Stimulated activated naive B cell treated with anti-CD40 and anti-IgM and Interleukin-4, amounts not matched to agents 10 μg/mL and 1 μg/mL and 100 μg/mL, for 72 hours (primary cell): Measurements from ENCODE around the gene FUT7.
"Not testable (repeated sequence)": the region's sequence is repeated elsewhere in the genome, so short reads cannot be mapped to it uniquely, and the experiment has no call there.

Source experiments
- ATAC-seq, 2 donors: fragments of 150-1000 bp; cut with Tn5 transposase; replicated peaks; 2 replicates each; pipeline ENCODE4 v1.10.0; 2021; ENCODE audit warnings: moderate library complexity in 1 of 2
- DNase-seq: peaks from one replicate; pipeline ENCODE4 v3.0.0; 2021
- H3K27ac Mint-ChIP-seq: one replicate; pipeline ENCODE4 v1.8.0; 2022; ENCODE audit warnings: mild to moderate bottlenecking, mixed read lengths
- H3K27me3 Mint-ChIP-seq, 2 donors: one replicate each; pipeline ENCODE4 v1.8.0; 2022; ENCODE audit warnings: mixed read lengths in 2 of 2
- H3K36me3 Mint-ChIP-seq, 2 donors: one replicate each; pipeline ENCODE4 v1.8.0; 2022; ENCODE audit warnings: mixed read lengths in 2 of 2, mild to moderate bottlenecking in 1 of 2
- H3K4me1 Mint-ChIP-seq, 2 donors: one replicate each; pipeline ENCODE4 v1.8.0; 2022; ENCODE audit warnings: mixed read lengths in 2 of 2, mild to moderate bottlenecking in 1 of 2
- H3K4me3 Mint-ChIP-seq, 2 donors: one replicate each; pipeline ENCODE4 v1.8.0; 2022; ENCODE audit warnings: mild to moderate bottlenecking in 2 of 2, mixed read lengths in 2 of 2, moderate library complexity in 1 of 2
- H3K9me3 Mint-ChIP-seq, 2 donors: one replicate each; pipeline ENCODE4 v1.8.0; 2022; ENCODE audit warnings: mixed read lengths in 2 of 2, mild to moderate bottlenecking in 1 of 2

Gene FUT7

DNA sequence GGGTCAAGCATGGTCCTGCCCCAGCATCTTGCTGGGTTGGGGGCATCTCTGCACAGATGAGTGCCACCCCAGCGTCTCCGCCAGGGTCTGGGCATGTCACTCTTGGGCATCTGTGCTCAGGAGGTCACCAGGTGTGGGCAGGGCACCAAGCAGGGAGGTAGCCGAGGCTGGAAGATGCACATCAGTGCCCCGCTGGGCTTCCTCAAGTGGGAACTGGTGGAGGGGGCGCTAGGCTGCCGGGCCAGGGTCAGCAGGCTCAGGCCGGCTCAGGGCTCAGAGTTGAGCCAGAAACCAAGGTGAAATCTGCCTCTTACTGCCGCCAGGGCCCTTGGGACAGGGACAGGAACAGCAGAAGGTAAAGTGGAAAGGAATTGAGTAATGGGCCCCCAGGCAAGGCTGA is 4.0 kb upstream of the FUT7 start:
- Mint-ChIP-seq H3K9me3 (no peaks in the 10 kb centered on the region), H3K4me3 (no peak overlapping the region), H3K27me3 (peaks cover 5 to 24% of the 10 kb centered on the region in 2 donors), H3K36me3 (no peaks in the 10 kb centered on the region), H3K4me1 (peaks cover 28 to 44% of the 10 kb centered on the region in 2 donors), H3K27ac (no peak overlapping the region)
- ATAC-seq: no peak
- DNase-seq: no peak

DNA sequence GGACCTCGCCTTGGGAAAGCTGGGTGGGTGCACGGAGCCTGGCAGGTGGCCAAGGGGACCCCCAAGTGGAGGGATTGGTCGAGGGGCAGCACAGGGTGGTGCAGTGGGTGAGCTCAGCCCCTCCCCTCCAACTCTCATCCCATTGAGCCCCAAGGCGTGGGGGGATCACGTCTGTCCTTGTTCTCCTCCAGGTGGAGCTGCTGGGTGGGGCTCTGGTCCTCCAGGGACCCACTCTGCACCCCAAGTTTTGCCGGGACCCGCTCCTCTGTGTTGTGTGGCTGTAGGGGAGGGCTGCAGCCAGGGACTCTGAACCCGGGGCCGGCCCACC is 3.6 kb upstream of the FUT7 start:
- H3K4me1 Mint-ChIP-seq: peaks cover 32 to 49% of the 10 kb centered on the region in 2 donors
- ATAC-seq (no peak), DNase-seq (no peak)
- H3K27ac Mint-ChIP-seq: peak overlapping the region; percentile 94
- H3K27me3 Mint-ChIP-seq: peaks cover 5 to 20% of the 10 kb centered on the region in 2 donors
- H3K4me3 Mint-ChIP-seq: peak overlapping the region; percentile 73 to 75
- no peaks in the 10 kb centered on the region for H3K9me3 Mint-ChIP-seq
- H3K36me3 Mint-ChIP-seq: peaks cover 0 to 3% of the 10 kb centered on the region in 2 donors

DNA sequence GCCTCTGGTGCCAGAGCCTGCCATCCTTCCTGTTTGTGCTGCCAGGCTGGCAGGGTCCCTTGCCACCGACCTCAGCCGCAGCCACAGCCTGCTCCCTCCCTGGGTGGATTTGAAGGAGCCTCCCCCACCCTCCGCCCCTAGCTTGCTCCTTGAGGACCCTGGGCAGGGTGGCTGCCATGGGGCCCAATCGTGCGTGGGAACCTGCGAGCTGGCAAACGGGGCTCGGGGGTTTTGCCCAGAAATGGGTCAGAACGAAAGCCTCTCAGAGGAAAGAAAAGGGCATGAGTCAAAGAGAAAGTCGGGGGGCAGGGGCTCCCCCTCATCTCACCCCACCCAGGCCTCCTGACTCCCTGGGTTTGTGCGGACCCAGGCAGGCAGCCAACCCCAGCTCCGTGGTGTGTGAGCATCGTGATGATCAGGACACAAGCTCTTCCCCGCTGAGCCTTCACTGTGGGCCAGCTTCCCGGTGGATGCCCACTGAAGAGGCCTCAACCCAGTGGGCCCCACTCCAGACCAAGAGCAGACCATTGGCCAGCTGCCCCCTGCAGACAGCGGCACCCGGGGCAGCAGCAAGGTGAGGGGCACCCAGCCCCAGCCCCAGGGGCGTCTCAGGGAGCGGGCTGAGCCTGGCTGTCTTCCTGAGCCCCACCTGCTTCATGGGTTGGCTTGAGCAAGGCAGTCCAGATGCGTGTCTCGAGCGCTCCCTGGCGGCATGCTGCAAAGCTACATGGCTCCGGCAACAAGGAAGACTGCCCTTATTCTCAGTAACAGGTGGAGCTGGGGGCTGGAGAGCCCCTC is 3.0 kb upstream of the FUT7 start:
- DNase-seq (peak; percentile 82), ATAC-seq (peak; percentile 79)
- H3K27me3 Mint-ChIP-seq: peaks cover 0 to 16% of the 10 kb centered on the region in 2 donors
- peak overlapping the region; percentile 73 to 75 for H3K4me3 Mint-ChIP-seq
- H3K4me1 Mint-ChIP-seq: peaks cover 36 to 54% of the 10 kb centered on the region in 2 donors
- H3K27ac Mint-ChIP-seq: peak overlapping the region; percentile 94
- H3K9me3 Mint-ChIP-seq: no peaks in the 10 kb centered on the region
- peaks cover 0 to 3% of the 10 kb centered on the region in 2 donors for H3K36me3 Mint-ChIP-seq

GRCh38 chr9:137034039-137034708 is 2.3 kb upstream of the FUT7 start:
- peak overlapping the region; percentile 73 to 75 for H3K4me3 Mint-ChIP-seq
- no peaks in the 10 kb centered on the region for H3K9me3 Mint-ChIP-seq
- peaks cover 0 to 12% of the 10 kb centered on the region in 2 donors for H3K27me3 Mint-ChIP-seq
- DNase-seq (no peak), ATAC-seq (peak in 1 of 2 donors; percentile 3)
- H3K36me3 Mint-ChIP-seq: peaks cover 0 to 3% of the 10 kb centered on the region in 2 donors
- peaks cover 42 to 62% of the 10 kb centered on the region in 2 donors for H3K4me1 Mint-ChIP-seq
- peak overlapping the region; percentile 94 for H3K27ac Mint-ChIP-seq

DNA sequence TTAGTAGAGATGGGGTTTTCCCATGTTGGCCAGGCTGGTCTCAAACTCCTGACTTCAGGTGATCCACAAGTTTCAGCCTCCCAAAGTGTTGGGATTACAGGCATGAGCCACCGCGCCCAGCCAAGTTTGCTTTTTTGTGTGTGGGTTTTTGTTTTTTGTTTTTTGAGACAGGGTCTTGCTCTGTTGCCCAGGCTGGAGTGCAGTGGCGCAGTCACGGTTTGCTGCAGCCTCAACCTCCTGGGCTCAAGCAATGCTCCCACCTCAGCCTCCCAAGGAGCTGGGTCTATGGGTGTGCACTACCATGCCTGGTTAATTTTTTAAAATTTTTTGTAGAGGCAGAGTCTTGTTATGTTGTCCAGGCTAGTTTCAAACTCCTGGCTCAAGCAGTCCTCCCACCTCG is 1.6 kb upstream of the FUT7 start:
- H3K9me3 Mint-ChIP-seq, H3K27ac Mint-ChIP-seq, DNase-seq, ATAC-seq, H3K36me3 Mint-ChIP-seq, H3K27me3 Mint-ChIP-seq: not testable (repeated sequence)
- peak overlapping the region in 1 of 2 donors; percentile 60 for H3K4me3 Mint-ChIP-seq
- peaks cover 46 to 69% of the 10 kb centered on the region in 2 donors for H3K4me1 Mint-ChIP-seq

DNA sequence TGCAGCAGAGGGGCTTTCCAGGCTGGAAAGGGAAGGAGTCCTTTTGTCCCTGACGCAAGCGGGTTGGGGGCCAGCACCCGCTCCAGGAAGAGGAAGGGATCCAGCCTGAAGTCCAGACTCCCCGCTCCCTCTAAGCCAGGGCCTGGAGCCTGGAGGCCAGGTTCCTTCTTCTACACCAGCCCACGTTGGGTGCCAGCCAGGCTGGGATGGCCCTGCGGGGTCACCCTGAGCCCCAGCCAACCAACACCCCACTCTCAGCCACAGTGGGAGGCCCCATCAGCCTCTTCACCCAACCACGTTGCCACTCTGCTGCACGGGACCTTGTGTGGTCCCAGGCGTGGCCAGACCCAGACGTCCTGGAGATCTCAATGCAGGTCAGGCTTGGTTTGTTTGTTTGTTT is 970 bp upstream of the FUT7 start:
- H3K27ac Mint-ChIP-seq: peak overlapping the region; percentile 31

GRCh38 chr9:137030538-137031527 is 1.1 kb downstream of the FUT7 start:
- H3K4me3 Mint-ChIP-seq: peak overlapping the region; percentile 62 to 64
- H3K27me3 Mint-ChIP-seq: no peaks in the 10 kb centered on the region
- no peaks in the 10 kb centered on the region for H3K9me3 Mint-ChIP-seq
- H3K36me3 Mint-ChIP-seq: peaks cover 0 to 3% of the 10 kb centered on the region in 2 donors
- peak; percentile 64 for DNase-seq
- ATAC-seq: peak; percentile 7 to 17
- peak overlapping the region; percentile 78 for H3K27ac Mint-ChIP-seq
- H3K4me1 Mint-ChIP-seq: peaks cover 54 to 70% of the 10 kb centered on the region in 2 donors

More for the DNA sequence above, 970 bp upstream of the FUT7 start:
- DNase-seq (no peak), ATAC-seq (no peak)
- Mint-ChIP-seq H3K36me3 (peaks cover 0 to 3% of the 10 kb centered on the region in 2 donors), H3K4me3 (peak overlapping the region; percentile 60 to 64), H3K4me1 (peaks cover 46 to 70% of the 10 kb centered on the region in 2 donors), H3K27me3 (no peaks in the 10 kb centered on the region), H3K9me3 (no peaks in the 10 kb centered on the region)

- H3K9me3 Mint-ChIP-seq: no peaks in the 10 kb centered on the region
- no peaks in the 10 kb centered on the region for H3K27me3 Mint-ChIP-seq
- ATAC-seq (no peak), DNase-seq (no peak)
- peak overlapping the region; percentile 78 for H3K27ac Mint-ChIP-seq
- H3K36me3 Mint-ChIP-seq: peaks cover 0 to 3% of the 10 kb centered on the region in 2 donors
- H3K4me3 Mint-ChIP-seq: peak overlapping the region; percentile 64 to 72
- peaks cover 50 to 64% of the 10 kb centered on the region in 2 donors for H3K4me1 Mint-ChIP-seq
Measured at GRCh38 chr9:137030006-137030405, 1.9 kb downstream of the FUT7 start.

GRCh38 chr9:137029058-137029936 is 2.6 kb downstream of the FUT7 start:
- peak overlapping the region; percentile 72 to 77 for H3K4me3 Mint-ChIP-seq
- H3K36me3 Mint-ChIP-seq: peaks cover 0 to 3% of the 10 kb centered on the region in 2 donors
- ATAC-seq (peak; percentile 49 to 54), DNase-seq (peak; percentile 69)
- peaks cover 43 to 57% of the 10 kb centered on the region in 2 donors for H3K4me1 Mint-ChIP-seq
- no peaks in the 10 kb centered on the region for H3K27me3 Mint-ChIP-seq
- H3K27ac Mint-ChIP-seq: peak overlapping the region; percentile 86
- no peaks in the 10 kb centered on the region for H3K9me3 Mint-ChIP-seq

- Mint-ChIP-seq H3K27ac (peak overlapping the region; percentile 71), H3K4me1 (peaks cover 39 to 49% of the 10 kb centered on the region in 2 donors), H3K9me3 (no peaks in the 10 kb centered on the region), H3K27me3 (no peaks in the 10 kb centered on the region), H3K36me3 (peaks cover 0 to 3% of the 10 kb centered on the region in 2 donors), H3K4me3 (peak overlapping the region; percentile 71 to 77)
- ATAC-seq (peak; percentile 30 to 33), DNase-seq (no peak)
Measured at GRCh38 chr9:137028263-137029057, 3.4 kb downstream of the FUT7 start.

- Mint-ChIP-seq H3K27me3 (no peaks in the 10 kb centered on the region), H3K9me3 (no peaks in the 10 kb centered on the region), H3K27ac (peak within 1 kb of the TSS; percentile 89), H3K36me3 (peaks cover 0 to 3% of the 10 kb centered on the region in 2 donors), H3K4me3 (peak within 1 kb of the TSS; percentile 76 to 77), H3K4me1 (peaks cover 35 to 43% of the 10 kb centered on the region in 2 donors)
- DNase-seq (no peak), ATAC-seq (no peak)
Measured at GRCh38 chr9:137027369-137028262, 4.3 kb downstream of the FUT7 start, which contains the start of gene ABCA2. ABCA2 (minus strand) TSS chr9:137028237; CDS start chr9:137028140, 97 bp downstream.

DNA sequence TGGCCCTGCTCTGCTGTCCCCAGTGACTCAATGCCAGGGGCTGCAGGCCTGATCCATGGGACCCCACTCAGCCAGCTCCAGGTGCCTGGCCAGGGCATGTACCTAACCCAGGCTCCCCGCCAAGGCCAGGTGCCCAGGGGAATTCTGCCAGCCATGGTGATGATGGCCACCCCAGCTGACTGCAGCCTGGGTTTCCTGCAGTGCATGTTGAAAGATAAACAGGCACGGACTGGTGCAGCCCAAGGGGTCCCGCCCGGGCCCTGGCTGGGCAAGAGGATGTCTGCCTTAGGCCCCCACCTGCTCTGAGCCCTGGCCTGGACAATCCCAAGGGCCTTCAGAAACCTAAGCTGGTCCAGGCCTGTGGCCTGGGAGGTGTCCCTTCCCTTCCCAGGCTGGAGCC is 5.1 kb downstream of the FUT7 start:
- ATAC-seq: no peak
- Mint-ChIP-seq H3K36me3 (peaks cover 0 to 6% of the 10 kb centered on the region in 2 donors), H3K4me1 (peaks cover 30 to 35% of the 10 kb centered on the region in 2 donors), H3K9me3 (peaks cover 0 to 2% of the 10 kb centered on the region in 2 donors), H3K27ac (no peak overlapping the region), H3K4me3 (peak overlapping the region in 1 of 2 donors; percentile 76), H3K27me3 (no peaks in the 10 kb centered on the region)
- no peak for DNase-seq
